ENCODE data around the gene MAP6.

The MAP6 gene

DNA sequence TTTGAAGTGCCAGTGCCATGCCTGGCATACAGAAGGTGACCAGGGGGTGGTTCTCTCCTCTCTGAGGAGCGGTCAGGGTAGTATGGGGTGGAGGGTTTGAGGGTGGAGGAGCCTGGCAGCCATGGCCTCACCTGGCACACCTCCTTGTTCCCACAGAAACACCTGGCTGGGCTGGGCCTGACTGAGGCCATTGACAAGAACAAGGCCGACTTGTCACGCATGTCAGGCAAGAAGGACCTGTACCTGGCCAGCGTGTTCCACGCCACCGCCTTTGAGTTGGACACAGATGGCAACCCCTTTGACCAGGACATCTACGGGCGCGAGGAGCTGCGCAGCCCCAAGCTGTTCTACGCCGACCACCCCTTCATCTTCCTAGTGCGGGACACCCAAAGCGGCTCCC lies 97.2 kb downstream of the MAP6 start:
- Histone ChIP-seq H3K4me1 (ENCODE audit: control insufficient read depth in 1 of 2, insufficient read depth in 1 of 2, low read depth in 1 of 2, low read length in 1 of 2) (no peaks in the 10 kb centered on the region), H3K4me3 (ENCODE audit: low read depth in 1 of 2, low read length in 1 of 2) (no peak overlapping the region), H3K36me3 (no peaks in the 10 kb centered on the region), H3K27me3 (peaks cover 6% of the 10 kb centered on the region), H3K9me3 (no peaks in the 10 kb centered on the region), H3K27ac (no peak overlapping the region)
- TF ChIP-seq, protein P1, sequence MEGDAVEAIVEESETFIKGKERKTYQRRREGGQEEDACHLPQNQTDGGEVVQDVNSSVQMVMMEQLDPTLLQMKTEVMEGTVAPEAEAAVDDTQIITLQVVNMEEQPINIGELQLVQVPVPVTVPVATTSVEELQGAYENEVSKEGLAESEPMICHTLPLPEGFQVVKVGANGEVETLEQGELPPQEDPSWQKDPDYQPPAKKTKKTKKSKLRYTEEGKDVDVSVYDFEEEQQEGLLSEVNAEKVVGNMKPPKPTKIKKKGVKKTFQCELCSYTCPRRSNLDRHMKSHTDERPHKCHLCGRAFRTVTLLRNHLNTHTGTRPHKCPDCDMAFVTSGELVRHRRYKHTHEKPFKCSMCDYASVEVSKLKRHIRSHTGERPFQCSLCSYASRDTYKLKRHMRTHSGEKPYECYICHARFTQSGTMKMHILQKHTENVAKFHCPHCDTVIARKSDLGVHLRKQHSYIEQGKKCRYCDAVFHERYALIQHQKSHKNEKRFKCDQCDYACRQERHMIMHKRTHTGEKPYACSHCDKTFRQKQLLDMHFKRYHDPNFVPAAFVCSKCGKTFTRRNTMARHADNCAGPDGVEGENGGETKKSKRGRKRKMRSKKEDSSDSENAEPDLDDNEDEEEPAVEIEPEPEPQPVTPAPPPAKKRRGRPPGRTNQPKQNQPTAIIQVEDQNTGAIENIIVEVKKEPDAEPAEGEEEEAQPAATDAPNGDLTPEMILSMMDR (IDR thresholded peaks at IDR 0.05) = no peak

DNA sequence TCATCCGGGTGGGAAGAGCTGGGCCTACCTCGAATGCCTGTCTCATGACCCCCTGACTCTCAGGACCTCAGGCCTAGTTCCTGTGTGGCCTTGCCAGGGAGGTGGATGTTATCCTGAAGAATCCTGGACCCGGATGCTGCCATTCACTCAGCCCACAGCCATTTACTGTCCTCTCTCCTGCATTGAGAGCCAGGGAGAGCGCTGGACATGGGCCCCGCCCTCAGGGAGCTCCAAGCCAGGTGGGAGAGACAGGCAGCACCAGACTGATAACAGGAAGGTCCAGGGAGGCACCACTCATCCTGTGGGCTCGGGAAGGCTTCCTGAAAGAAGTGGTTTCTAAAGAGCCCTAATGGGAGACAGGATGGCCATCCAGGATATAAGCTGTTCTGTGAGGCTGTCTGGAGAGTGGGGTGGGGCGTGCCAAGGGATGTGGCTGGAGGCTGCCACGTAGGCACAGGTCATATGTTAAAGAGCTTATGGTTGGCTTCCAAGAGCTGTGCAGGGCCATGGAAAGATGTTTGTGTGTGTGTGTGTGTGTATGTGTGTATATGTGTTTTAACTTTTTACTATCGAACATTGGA lies 98.2 kb downstream of the MAP6 start:
- Histone ChIP-seq H3K36me3 (no peaks in the 10 kb centered on the region), H3K27me3 (no peaks in the 10 kb centered on the region), H3K4me3 (ENCODE audit: low read depth in 1 of 2, low read length in 1 of 2) (no peak overlapping the region), H3K27ac (no peak overlapping the region), H3K4me1 (ENCODE audit: control insufficient read depth in 1 of 2, insufficient read depth in 1 of 2, low read depth in 1 of 2, low read length in 1 of 2) (no peaks in the 10 kb centered on the region), H3K9me3 (no peaks in the 10 kb centered on the region)
- TF ChIP-seq, protein P1 (IDR thresholded peaks at IDR 0.05) = no peak

- no peaks in the 10 kb centered on the region for H3K36me3 ChIP-seq
- no peaks in the 10 kb centered on the region for H3K4me1 ChIP-seq (ENCODE audit: control insufficient read depth in 1 of 2, insufficient read depth in 1 of 2, low read depth in 1 of 2, low read length in 1 of 2)
- peaks cover 9% of the 10 kb centered on the region for H3K27me3 ChIP-seq
- H3K9me3 ChIP-seq = no peaks in the 10 kb centered on the region
- H3K4me3 ChIP-seq (ENCODE audit: low read depth in 1 of 2, low read length in 1 of 2) = no peak overlapping the region
- no peak overlapping the region for H3K27ac ChIP-seq
- TF ChIP-seq, protein P1 (IDR thresholded peaks at IDR 0.05) = no peak
Measured at GRCh38 chr11:75568616-75569219, 100.1 kb downstream of the MAP6 start.

DNA sequence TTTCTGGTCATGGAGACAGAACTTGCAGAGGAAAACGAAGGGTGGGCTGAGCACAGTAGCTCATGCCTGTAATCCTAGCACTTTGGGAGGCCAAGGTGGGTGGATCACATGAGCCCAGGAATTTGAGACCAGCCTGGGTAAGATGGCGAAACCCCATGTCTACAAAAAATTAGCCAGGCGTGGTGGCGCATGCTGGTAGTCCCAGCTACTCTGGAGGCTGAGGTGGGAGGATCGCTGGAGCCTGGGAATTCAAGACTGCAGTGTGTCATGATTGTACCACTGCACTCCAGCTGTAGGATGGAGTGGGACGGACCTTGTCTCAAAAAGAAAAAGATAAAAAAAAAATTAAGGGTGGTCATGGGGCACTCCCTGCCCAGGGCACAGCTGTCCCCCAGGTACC lies 100.9 kb downstream of the MAP6 start:
- TF ChIP-seq, protein P1 (IDR thresholded peaks at IDR 0.05) = no peak
- Histone ChIP-seq H3K27me3 (peaks cover 16% of the 10 kb centered on the region), H3K9me3 (no peaks in the 10 kb centered on the region), H3K4me3 (ENCODE audit: low read depth in 1 of 2, low read length in 1 of 2) (no peak overlapping the region), H3K4me1 (ENCODE audit: control insufficient read depth in 1 of 2, insufficient read depth in 1 of 2, low read depth in 1 of 2, low read length in 1 of 2) (no peaks in the 10 kb centered on the region), H3K36me3 (no peaks in the 10 kb centered on the region), H3K27ac (no peak overlapping the region)

DNA sequence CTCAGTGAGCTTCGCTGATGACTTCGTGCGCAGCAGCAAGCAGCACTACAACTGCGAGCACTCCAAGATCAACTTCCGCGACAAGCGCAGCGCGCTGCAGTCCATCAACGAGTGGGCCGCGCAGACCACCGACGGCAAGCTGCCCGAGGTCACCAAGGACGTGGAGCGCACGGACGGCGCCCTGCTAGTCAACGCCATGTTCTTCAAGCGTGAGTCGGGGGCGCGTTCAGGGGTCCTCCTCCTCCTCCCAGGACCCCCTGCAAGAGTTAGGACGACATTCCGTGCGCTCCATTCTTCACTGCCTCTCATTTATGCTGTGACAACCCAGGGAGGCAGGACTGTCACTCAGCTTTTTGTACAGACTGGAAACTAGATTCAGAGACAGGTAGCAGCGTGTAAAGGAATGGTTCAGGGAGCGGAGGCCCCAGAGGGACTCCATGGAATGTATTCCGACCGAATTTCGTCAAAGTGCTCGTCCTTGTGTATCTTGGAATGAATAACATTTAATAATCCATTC lies 102.0 kb downstream of the MAP6 start:
- TF ChIP-seq, protein P1 (IDR thresholded peaks at IDR 0.05) = no peak
- Histone ChIP-seq H3K27me3 (peaks cover 28% of the 10 kb centered on the region), H3K4me1 (ENCODE audit: control insufficient read depth in 1 of 2, insufficient read depth in 1 of 2, low read depth in 1 of 2, low read length in 1 of 2) (peaks cover 10 to 11% of the 10 kb centered on the region in 2 experiments), H3K36me3 (no peaks in the 10 kb centered on the region), H3K9me3 (no peaks in the 10 kb centered on the region), H3K4me3 (ENCODE audit: low read depth in 1 of 2, low read length in 1 of 2) (no peak overlapping the region), H3K27ac (no peak overlapping the region)
